SK-N-SH treated with all-trans-retinoic acid at 6 μM for 48 hours (cell line): ENCODE measurements around the gene GHRH.

Experiments
- ATAC-seq: fragments of 200-7000 bp; cut with Tn5 transposase; 3 replicates; pipeline ENCODE4 v1.9.1; 2020; ENCODE audit warnings: mild to moderate bottlenecking, moderate library complexity
- ARNTL ChIP-seq: fragments of 450-650 bp; formaldehyde crosslinking; IDR thresholded peaks from 2 replicates; pipeline ENCODE4 v1.5.0; 2020; ENCODE audit warnings: low read depth, mild to moderate bottlenecking, moderate library complexity, borderline replicate concordance
- BACH2 ChIP-seq: fragments of 250-450 bp; sonication (Bioruptor Pico); IDR thresholded peaks from 2 replicates; pipeline ENCODE4 v1.9.0; 2021; ENCODE audit warnings: mild to moderate bottlenecking, borderline replicate concordance
- CSRNP3 ChIP-seq: fragments of 250-450 bp; sonication (Bioruptor Pico); IDR thresholded peaks from 2 replicates; pipeline ENCODE4 v1.5.1; 2021; ENCODE audit warnings: mild to moderate bottlenecking, moderate library complexity
- ESRRG ChIP-seq: fragments of 250-450 bp; sonication (Bioruptor Pico); IDR thresholded peaks from 2 replicates; pipeline ENCODE4 v1.6.1; 2021; ENCODE audit warnings: mild to moderate bottlenecking
- GLIS3 ChIP-seq: fragments of 250-450 bp; sonication (Bioruptor Pico); IDR thresholded peaks from 2 replicates; pipeline ENCODE4 v1.5.0; 2020; ENCODE audit warnings: mild to moderate bottlenecking, moderate library complexity
- ISL1 ChIP-seq: fragments of 250-450 bp; sonication (Bioruptor Pico); IDR thresholded peaks from 2 replicates; pipeline ENCODE4 v2.1.2; 2022; ENCODE audit warnings: mild to moderate bottlenecking, moderate library complexity
- OSR1 ChIP-seq: fragments of 250-450 bp; sonication (Bioruptor Pico); IDR thresholded peaks from 2 replicates; pipeline ENCODE4 v1.8.0; 2022; ENCODE audit warnings: moderate library complexity, mild to moderate bottlenecking, inconsistent platforms
- PATZ1 ChIP-seq: fragments of 250-450 bp; sonication (Bioruptor Pico); IDR thresholded peaks from 2 replicates; pipeline ENCODE4 v1.8.0; 2020; ENCODE audit warnings: mild to moderate bottlenecking, moderate library complexity, borderline replicate concordance
- POU6F1 ChIP-seq: fragments of 250-450 bp; sonication (Bioruptor Pico); IDR thresholded peaks from 2 replicates; pipeline ENCODE4 v1.8.0; 2021; ENCODE audit warnings: low read depth, mild to moderate bottlenecking, moderate library complexity, borderline replicate concordance
- PPARA ChIP-seq: fragments of 250-450 bp; sonication (Bioruptor Pico); IDR thresholded peaks from 2 replicates; pipeline ENCODE4 v1.5.0; 2020; ENCODE audit warnings: mild to moderate bottlenecking, borderline replicate concordance
- RARB ChIP-seq: fragments of 250-450 bp; sonication (Bioruptor Pico); IDR thresholded peaks from 2 replicates; pipeline ENCODE4 v1.8.0; 2021; ENCODE audit warnings: mild to moderate bottlenecking, moderate library complexity
- SNAI2 ChIP-seq: fragments of 250-450 bp; sonication (Bioruptor Pico); IDR thresholded peaks from 2 replicates; pipeline ENCODE4 v1.5.0; 2020; ENCODE audit warnings: mild to moderate bottlenecking, moderate library complexity
- TCF4 ChIP-seq: fragments of 250-450 bp; sonication (Bioruptor Pico); IDR thresholded peaks from 2 replicates; pipeline ENCODE4 v1.8.0; 2021; ENCODE audit warnings: mild to moderate bottlenecking, moderate library complexity, borderline replicate concordance
- TOX ChIP-seq: fragments of 250-450 bp; sonication (Bioruptor Pico); IDR thresholded peaks from 2 replicates; pipeline ENCODE4 v1.8.0; 2021; ENCODE audit warnings: mild to moderate bottlenecking, moderate library complexity, borderline replicate concordance
- ZC3H10 ChIP-seq: fragments of 250-450 bp; sonication (Bioruptor Pico); IDR thresholded peaks from 2 replicates; pipeline ENCODE4 v1.5.1; 2021; ENCODE audit warnings: mild to moderate bottlenecking, moderate library complexity
- ZFP3 ChIP-seq: fragments of 250-450 bp; sonication (Bioruptor Pico); IDR thresholded peaks from 2 replicates; pipeline ENCODE4 v1.5.0; 2020; ENCODE audit warnings: mild to moderate bottlenecking, moderate library complexity
- ZFP30 ChIP-seq: fragments of 450-650 bp; formaldehyde crosslinking; IDR thresholded peaks from 2 replicates; pipeline ENCODE4 v1.5.0; 2022; ENCODE audit warnings: mild to moderate bottlenecking, moderate library complexity
- ZNF565 ChIP-seq: fragments of 450-650 bp; formaldehyde crosslinking; conservative IDR thresholded peaks from 2 replicates; pipeline ENCODE4 v1.5.0; 2020; ENCODE audit warnings: low read depth, mild to moderate bottlenecking, moderate library complexity
- ZNF70 ChIP-seq: fragments of 450-650 bp; formaldehyde crosslinking; IDR thresholded peaks from 2 replicates; pipeline ENCODE4 v1.5.0; 2020; ENCODE audit warnings: mild to moderate bottlenecking, moderate library complexity
- ZNF8 ChIP-seq: fragments of 450-650 bp; formaldehyde crosslinking; IDR thresholded peaks from 2 replicates; pipeline ENCODE4 v1.5.0; 2020; ENCODE audit warnings: mild to moderate bottlenecking, moderate library complexity

The GHRH gene

GRCh38 chr20:37295001-37295400 lies 33.4 kb upstream of the GHRH start:
- no peak for TF ChIP-seq GLIS3 (CRISPR knock-in tag)
- 0 out of 2 replicates have a peak, but pooled peaks have one; percentile 13 for TF ChIP-seq ZFP3 (CRISPR knock-in tag)
- ATAC-seq = peak; percentile 99

GRCh38 chr20:37294262-37294981 lies 32.8 kb upstream of the GHRH start:
- peak; percentile 51 for ATAC-seq
- TF ChIP-seq ZNF70 (CRISPR knock-in tag) = no peak
- TF ChIP-seq CSRNP3 (CRISPR knock-in tag) = no peak
- no peak for TF ChIP-seq PPARA (CRISPR knock-in tag)

- no peak for ATAC-seq
- TF ChIP-seq SNAI2 (CRISPR knock-in tag) (no peak), ISL1 (CRISPR knock-in tag) (no peak), RARB (CRISPR knock-in tag) (no peak), ARNTL (no peak), ZNF8 (no peak), ZC3H10 (no peak)
Measured at GRCh38 chr20:37293301-37293943, 31.8 kb upstream of the GHRH start.

GRCh38 chr20:37291724-37292126 lies 30.1 kb upstream of the GHRH start:
- no peak for ATAC-seq

GRCh38 chr20:37290158-37290810 lies 28.7 kb upstream of the GHRH start:
- ATAC-seq = no peak
- TF ChIP-seq OSR1 (CRISPR knock-in tag) (no peak), ESRRG (no peak), ZNF70 (CRISPR knock-in tag) (no peak), ZFP30 (CRISPR knock-in tag) (no peak), ZC3H10 (no peak), ZFP3 (CRISPR knock-in tag) (no peak), ISL1 (CRISPR knock-in tag) (no peak), PPARA (CRISPR knock-in tag) (no peak), POU6F1 (CRISPR knock-in tag) (no peak), RARB (CRISPR knock-in tag) (no peak), SNAI2 (CRISPR knock-in tag) (no peak), TCF4 (CRISPR knock-in tag) (no peak)

More at GRCh38 chr20:37291724-37292126, 30.1 kb upstream of the GHRH start:
- TF ChIP-seq CSRNP3 (CRISPR knock-in tag) (no peak), GLIS3 (CRISPR knock-in tag) (no peak), SNAI2 (CRISPR knock-in tag) (no peak), ARNTL (no peak), BACH2 (CRISPR knock-in tag) (no peak), ZNF70 (CRISPR knock-in tag) (no peak), ZNF565 (CRISPR knock-in tag) (no peak), PATZ1 (no peak), TOX (CRISPR knock-in tag) (no peak), RARB (CRISPR knock-in tag) (no peak)
